CD4-positive, alpha-beta T cell treated with Interleukin-17A for 4 hours (primary cell): ENCODE data around the gene SIAH2.
A peak's percentile ranks its signal among the peaks of the same experiment; 100 is the strongest.
"Not testable (repeated sequence)": the region's sequence is repeated elsewhere in the genome, so short reads cannot be mapped to it uniquely, and the experiment has no call there.

ENCODE experiments used
- DNase-seq: peaks from one replicate; pipeline ENCODE4 v3.0.0-alpha.2; 2020; ENCODE audit warnings: mixed read lengths

SIAH2 gene, protein sequence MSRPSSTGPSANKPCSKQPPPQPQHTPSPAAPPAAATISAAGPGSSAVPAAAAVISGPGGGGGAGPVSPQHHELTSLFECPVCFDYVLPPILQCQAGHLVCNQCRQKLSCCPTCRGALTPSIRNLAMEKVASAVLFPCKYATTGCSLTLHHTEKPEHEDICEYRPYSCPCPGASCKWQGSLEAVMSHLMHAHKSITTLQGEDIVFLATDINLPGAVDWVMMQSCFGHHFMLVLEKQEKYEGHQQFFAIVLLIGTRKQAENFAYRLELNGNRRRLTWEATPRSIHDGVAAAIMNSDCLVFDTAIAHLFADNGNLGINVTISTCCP

DNA sequence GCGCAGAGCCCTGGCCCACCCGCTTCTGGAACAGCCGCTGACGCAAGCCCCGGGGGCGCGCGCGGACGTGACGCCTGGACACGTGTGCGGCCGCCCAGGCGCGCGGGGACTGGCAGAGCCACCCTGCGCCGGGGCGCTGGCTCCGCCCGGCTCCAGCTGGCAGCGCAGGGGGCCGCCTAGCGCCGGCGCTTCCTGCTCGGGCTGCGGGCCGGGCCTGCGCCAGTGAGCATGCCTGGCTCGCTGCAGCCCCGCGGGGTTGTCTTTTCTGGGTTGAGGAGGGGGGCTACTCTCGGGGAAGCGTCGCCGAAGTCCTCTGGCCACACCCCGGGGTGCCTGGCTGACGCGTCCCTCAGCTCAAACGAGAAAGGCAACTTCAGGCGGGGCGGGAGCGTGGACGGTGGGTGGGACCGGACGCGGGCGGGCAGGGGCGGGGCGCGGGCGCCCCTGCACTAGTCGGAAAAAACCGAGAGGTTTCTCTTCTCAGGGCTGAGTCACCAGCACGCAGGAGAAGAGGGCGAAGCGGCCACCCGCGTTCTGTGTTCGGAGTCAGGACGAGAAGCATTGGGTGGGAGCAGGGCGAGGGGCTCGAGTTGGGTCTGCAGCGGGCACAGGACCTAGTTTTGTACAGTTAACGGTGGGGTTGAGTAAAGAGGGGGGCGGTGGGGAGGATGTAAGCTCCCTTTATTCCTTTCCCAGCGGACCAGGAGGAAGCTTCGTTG is at the start of gene SIAH2:
TSS of gene SIAH2 (minus strand) at position 48 of the 719 bp plus-strand sequence. CDS start 320 bp downstream, outside the sequence.
- peak; percentile 94 for DNase-seq

DNA sequence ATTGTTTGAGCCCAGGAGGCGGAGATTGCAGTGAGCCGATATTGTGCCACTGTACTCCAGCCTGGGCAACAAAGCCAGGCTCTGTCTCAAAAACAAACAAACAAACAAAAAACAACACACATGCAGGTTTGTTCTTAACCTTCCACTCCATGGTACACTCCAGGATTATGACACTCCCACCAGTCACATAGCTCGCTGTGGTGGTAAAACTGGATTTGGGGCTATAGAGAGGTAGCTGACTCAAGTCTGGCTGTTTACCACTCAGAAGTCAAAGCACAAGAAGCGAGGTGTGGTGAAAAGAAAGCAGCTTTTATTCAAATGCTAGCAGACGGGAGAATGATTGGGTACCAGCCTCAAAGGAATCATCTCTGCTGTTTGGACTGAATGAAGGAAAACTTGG is 49.0 kb upstream of the SIAH2 start:
- no peak for DNase-seq

DNA sequence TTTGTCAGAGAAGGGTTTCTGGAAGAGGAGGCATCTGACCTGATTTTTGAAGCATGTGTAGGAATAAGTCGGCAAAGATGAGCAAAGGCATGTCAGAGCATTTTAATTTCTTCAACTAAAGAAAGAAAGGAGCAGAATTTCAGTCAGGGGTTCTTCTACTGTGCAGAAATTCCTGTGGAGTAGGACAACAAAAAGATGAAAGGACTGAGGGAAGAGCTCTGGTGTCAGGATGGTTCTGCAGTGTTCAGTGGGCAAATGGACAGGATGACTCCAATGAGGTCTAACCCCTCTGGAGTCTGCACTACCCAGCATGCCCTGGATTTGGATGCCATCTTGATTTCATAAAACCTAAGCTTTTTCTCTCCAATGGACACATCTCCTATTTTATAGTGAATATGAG is 47.7 kb upstream of the SIAH2 start:
- DNase-seq = no peak

DNA sequence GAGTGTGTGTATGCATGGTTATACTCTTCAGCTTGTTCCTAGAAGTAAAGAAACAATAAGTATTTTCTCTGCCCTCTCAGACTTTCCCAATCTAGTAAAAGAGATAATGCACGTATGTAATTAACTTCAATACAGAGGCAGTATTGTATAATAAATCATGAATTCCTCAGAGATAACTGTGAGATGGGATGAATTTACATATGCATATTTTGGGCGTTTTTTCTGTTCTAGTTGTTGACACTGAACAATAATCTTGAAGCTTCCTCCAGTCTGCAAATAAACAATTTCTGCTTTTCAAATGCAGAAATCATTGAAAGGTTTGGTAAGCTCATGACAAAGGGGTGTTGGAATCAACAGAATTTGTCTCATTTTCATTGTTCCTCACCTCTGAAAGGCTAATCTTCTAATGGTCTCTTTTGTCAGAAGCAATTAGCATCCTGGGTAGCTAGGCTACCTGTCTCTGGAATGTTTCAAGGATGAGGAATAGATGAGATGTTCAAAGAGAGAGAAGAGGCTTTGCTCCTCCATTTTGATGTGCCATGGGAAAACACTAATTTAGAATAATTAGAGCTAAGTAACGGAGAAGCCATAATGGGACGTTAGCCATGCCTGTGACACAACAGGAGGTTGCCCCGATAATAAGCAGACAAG is 43.3 kb upstream of the SIAH2 start:
- no peak for DNase-seq

DNA sequence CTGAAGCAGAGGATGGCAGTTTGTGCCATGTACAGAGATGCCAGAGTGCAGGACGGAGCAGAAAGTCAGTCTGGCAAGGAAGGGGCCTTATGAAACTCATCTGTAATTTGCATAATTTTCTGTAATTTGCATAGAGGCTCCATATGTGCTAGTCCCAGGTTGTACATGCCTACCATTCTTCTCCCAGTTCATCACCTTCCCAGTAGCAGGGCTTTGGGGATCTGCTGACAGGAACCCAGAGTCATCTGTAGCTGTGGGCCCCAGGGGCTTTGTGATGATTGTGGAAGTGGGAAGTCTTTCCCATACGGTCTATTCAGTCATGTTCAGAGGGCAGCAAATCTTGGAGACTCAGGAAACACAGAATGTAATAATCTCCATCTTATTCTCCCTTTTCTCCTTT is 42.4 kb upstream of the SIAH2 start:
- no peak for DNase-seq

DNA sequence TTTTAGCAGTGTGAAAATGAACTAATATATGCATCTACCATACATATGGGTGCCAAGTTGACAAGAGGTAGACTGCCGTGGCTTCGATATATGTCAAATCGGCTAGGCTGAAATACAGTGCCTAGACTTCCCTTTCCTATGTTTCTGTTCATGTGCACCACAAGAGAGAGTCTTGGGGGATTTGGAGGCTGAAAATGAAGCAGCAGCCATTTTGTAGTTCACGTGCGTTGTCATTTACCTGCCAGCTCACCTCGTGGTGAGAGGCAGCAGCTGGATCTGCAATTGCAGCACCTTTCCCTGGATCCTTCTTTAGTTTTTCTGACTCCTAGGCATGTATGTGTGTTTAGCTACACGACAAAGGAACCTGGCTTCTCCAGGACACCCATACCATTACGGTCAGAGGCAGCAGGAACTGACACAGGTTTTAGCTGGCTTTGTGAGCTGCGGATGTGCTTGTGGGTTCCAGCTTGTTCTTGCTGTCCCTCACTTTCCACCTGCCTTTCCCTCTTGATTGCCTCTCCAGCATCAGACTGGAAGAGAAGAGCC is 40.5 kb upstream of the SIAH2 start:
- no peak for DNase-seq

DNA sequence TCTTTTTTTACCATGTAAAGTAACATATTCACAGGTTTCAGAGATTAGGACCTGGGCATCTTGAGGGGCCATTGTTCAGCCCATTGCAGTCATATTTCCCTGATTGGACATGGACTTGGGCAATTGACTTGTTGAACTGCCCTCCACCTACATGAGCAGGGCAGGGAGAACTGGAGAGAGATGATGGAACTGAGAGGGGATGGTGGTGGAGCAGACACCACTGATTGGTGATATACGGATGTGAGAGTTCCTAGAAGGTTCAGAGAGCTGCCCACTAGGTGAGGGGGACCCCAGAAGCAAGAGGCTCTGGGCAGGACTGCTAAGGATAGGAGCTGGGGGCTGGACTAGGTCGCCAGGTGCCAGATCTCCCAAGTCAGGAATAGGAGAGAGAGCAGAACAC is 37.8 kb upstream of the SIAH2 start:
- DNase-seq = no peak

DNA sequence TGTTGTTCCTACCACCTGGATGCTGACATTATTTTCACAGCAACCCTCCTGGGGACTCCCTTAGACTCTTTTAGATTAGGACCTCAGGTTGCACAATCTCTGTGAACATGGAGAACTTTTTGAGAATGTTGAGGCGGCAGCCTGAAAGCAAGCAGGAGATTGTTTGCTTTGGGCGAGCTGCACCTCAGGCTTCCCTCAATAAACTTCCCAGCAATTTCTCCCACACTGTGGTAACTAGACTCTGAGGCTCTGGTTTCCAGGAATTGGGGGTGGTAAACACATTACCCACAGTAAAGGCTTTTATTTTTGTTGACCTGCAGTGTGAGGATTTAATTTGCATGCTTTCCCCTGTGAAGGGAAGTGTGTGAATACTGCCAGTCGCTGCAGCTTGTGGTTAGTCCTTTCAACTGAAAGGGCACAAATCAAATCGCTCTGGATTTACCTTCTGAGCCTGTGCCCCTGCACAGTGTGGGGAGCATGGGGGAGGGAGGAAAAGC is 35.2 kb upstream of the SIAH2 start:
- no peak for DNase-seq

DNA sequence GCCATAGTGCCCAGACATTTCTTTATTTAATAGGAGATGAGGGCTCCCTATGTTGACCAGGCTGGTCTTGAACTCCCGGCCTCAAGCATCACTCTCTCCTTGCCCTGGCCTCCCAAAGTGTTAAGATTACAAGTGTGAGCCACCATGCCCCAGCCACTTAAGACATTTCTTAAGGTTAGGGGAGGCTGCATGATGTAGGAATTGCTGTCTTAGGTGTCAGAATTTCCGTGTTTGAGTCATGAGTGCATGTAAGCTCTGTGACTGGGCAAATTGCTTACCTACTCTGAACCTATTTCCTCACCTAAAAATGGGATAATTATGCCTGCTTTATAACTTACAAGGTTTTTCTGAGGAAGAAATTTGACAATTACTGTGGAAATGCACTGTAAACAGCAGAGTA is 34.2 kb upstream of the SIAH2 start:
- no peak for DNase-seq

DNA sequence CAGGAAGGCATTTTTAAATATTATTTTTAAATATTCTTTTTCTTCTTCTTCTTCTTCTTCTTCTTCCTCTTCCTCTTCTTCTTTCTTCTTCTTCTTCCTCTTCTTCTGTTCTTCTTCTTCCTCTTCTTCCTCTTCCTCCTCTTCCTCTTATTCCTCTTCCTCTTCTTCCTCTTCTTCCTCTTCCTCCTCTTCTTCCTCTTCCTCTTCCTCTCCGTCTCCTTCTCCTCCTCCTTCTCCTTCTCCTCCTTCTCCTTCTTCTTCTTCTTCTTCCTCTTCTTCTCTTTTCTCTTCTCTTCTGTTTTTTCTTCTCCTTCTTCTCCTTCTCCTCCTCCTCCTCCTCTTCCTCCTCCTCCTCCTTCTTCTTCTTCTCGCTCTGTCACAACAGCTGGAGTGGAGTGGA is 33.6 kb upstream of the SIAH2 start:
- DNase-seq = not testable (repeated sequence)

DNA sequence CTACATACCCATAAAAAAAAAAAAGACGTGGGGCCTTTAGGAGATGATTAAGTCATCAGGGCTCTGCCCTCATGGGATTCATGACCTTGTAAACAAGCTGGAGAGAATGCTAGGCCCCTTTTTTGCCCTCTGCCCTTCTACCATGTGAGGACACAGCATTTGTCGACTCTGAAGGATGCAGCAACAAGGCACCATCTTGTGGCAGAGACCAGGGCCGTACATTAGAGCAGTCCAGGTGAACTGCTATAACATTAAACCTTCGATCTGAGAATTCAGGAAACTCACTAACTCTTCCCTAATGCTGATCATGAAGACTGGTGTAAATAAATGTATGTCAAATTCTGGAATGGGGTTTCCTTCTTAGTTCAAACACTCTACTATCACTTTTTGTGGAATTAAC is 30.7 kb upstream of the SIAH2 start:
- DNase-seq = no peak

DNA sequence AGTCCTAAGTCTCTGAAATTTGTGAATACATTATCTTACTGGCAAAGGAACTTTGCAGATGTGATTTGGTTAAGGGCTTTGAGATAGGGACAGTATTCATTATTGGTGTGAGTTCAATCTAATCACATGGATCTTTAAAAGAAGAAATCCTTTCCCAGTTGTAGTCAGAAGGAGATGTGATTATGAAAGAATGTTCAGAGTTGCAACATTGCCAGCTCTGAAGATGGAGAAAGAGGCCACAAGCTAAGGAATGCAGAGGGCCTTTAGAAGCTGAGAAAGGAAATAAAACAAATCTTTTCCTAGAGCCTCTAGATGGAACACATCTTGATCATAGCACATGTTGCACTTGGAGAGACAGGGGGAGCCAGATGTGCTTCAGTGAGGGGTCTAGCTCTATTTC is 27.7 kb upstream of the SIAH2 start:
- no peak for DNase-seq

DNA sequence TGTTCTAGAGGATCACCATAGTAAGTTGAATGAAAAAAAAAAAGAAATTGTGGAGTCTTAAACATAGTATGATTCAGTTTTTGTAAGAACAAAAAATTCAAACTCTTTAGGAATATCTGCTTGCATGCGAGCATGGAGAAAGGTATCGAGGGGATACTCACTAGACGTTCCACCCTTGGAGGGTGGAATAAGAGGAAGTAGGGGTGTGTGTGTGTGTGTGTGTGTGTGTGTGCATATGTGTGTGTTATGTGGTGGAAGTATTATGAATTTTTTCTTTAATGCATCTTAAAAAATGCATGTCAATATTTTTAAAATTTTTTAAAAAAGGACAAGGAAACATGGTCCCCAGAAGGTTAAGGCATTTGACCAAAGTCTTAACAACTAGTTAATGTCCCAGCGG is 26.5 kb upstream of the SIAH2 start:
- DNase-seq = no peak

DNA sequence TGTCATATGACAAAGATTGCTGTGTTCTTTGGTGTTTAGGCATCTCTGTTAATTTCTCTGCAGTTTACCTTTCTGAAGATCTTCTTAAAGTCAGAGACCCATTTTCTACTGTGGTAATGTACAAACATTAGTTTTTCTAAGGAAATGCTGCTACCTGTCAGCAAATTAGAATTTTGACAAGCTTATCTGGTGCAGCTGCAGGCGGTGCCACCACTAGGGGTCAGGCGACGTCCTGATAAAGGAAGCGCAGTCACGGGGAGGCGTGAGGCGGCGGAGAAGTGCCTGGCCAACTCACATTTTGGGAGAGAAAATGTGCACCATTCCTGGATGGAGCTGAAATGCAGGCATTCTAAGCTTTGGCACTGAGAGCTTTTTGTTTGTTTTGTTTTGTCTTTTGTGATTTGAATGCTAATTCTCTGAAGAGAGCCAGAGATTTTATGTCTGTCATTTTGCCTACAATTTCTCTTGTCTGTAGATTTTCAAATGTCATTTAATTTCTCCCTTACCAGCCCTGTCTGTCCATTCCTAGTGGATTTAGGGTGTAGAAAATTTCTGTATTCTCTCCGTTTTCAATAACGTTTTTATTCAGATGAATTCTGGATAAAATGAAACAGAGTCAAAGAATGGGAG is 24.9 kb upstream of the SIAH2 start:
- DNase-seq = peak; percentile 85

DNA sequence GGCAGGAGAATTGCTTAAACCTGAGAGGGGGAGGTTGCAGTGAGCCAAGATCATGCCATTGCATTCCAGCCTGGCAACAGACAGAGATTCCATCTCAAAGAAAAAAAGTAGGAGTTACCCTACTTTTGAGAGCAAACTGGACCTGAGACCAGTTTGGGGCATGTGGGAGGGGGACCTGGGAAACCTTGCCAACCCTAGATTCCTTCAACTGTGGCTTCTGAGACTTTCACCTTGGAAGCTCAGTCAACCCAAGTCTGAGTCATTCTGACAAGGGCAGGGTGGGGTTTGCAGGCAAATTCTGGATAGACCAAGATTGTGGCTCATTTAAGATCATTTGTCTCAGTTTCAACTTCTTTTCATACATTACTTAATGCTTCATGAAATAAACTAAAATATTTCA is 23.8 kb upstream of the SIAH2 start:
- no peak for DNase-seq

DNA sequence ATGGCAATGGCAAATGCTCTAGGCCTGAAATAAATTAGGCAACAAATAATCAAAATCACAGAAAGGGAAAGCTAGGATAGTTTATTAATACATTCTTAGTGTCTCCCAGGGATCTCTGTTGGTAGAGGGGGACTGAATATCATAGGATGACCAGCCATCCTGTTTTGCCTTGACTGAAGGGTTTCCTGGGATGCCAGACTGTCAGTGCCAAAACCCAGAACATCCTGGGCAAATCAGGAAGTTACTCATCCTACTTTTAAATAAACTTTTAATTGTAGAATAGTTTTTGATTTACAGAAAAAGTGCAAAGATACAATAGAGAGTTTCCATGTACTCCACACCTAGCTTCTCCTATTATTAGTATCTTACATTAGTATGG is 21.8 kb upstream of the SIAH2 start:
- no peak for DNase-seq

DNA sequence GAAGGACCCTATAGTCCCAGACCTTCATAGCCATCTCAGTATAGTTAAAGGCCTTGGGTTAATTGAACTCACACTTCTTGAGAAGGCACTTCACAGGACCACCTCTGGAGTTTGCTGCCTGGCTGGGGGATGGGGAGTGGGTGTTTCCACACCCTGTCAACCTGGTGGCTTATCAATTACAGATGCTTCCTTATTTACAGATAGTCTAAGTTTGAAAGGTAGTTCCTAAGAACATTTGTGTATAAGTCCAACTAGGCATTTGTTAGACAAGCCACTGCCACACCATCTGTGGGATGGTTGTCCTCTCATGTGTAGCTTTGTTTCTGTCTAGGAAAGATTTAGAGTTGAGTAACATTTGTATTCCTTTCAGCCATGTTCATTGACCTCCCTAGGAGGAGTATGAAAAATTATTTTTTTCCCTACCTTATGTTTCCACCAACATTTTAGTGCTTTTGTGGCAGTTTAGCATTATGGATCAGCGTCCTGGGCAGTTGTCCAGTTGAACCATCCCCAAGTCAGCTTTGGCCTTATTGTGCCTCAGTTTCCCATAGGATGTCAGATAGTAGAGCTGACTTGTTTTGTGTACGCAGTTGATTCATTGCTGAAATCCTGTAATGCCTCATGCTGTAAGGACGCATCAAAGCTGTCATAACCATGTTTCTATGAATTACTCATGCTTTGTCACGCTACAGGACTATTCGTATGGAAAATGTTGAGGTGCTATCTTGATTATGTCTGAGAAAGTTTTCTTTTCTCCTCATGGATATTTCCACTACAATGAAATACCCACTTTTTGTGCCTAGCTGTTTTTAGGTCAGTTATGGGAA is 21.2 kb upstream of the SIAH2 start:
- no peak for DNase-seq

DNA sequence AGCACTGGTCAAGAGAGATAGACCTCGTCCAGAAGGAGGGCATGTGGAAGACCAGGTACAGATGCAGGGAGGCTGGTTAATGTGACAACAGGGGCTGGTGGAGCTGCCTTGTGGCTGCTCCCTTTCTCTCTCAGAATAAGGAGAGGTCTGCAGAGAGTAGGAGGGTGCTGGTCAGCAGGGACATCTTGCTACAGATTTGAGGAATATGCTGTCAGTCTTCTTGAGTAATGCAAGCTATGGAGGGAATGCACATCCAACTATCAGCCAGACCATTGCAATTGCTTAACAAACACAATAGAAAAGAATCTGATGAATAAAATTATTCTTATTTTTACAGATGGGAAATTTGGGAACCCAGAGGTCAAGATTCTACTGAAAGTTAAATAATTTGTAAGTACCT is 20.3 kb upstream of the SIAH2 start:
- DNase-seq = no peak

DNA sequence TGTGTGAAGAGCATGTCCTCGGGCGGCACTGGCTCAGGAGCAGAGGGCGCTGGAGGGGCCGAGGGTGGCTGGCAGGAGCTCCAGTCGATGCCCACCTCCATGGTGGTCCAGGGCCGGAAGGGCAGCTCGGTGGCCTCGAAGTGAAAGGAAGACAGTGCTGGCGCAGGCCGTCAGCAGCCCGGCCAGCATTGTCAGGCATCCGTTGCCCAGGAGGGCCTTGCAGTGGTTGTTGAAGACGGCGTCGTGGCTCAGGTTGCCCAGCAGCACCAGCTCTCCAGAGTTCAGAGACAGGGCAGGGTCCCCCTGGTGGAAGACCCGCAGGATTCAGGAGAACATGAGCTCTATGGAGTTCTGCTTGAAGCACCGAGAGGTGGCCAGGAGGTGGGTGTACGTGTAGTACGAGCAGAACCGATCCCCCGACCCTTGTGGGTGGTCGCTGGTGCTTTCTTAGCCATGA is 16.5 kb upstream of the SIAH2 start:
- peak; percentile 16 for DNase-seq

DNA sequence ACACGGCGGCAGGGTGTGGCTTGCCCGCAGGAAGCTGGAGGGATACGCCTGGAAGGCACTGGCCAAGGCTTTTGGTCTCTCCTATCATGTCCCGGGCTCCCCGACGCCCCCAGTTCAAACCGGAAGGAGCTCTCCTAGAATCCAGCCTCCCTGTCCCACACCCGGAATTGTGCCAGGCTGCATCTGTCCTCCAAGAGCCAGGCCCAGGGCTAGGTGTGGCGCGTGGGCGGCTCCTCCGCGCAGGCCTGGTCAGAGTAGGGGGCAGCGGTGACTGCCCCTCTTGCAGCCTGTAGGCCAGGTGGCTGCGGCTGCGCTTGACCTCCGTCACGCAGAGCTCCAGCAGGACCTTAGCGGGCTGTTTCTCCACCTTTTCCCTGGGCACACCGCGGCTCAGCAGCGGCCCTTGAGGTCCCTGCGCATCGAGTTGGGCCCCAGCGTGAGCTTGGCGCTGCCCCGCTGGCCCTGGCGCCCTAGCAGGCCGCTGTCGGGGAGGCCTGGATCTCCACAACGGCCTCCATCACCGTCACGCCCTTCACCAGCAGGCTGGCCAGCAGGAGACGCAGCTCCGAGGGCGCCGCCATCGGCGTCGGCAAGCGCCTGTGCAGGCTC is 15.9 kb upstream of the SIAH2 start:
- no peak for DNase-seq

DNA sequence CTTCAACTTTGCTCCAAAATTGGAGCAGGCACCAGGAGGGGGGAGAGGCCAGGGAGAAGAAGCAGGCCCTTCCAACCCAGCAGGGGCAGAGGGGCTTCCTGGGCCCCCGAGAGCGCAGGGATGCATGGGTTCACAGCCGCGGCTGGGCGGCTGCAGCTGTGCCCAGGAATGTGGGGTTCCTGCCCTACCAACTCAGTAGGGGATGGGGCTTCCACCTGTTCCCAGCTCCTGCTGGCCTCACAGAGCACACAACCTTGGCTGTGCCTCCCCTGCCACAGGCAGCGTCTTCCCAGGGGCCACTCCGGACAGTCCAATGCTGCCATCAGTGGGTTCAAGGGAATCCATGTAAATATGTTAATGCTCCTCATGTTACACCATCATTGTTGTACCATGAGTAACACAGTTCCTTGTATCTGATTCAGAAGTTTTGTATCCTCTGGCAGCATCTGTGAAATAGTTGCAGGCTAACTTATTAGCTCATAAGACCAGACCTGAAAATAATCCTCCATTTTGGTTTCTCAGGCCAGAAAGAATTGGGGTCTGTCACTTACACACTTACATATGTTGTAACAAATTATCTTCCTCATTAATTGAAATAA is 12.1 kb upstream of the SIAH2 start:
- DNase-seq = no peak
